SKM-1 (cell line): ENCODE measurements around the gene CDH18.

Experiments used
- DNase-seq: peaks from one replicate; lab custom pipeline; 2025; ENCODE audit not compliant: unreplicated experiment; lab: John Stamatoyannopoulos, UW

Gene CDH18

GRCh38 chr5:19930451-19930850 lies 57.5 kb downstream of the CDH18 start:
- DNase-seq: no peak

DNA sequence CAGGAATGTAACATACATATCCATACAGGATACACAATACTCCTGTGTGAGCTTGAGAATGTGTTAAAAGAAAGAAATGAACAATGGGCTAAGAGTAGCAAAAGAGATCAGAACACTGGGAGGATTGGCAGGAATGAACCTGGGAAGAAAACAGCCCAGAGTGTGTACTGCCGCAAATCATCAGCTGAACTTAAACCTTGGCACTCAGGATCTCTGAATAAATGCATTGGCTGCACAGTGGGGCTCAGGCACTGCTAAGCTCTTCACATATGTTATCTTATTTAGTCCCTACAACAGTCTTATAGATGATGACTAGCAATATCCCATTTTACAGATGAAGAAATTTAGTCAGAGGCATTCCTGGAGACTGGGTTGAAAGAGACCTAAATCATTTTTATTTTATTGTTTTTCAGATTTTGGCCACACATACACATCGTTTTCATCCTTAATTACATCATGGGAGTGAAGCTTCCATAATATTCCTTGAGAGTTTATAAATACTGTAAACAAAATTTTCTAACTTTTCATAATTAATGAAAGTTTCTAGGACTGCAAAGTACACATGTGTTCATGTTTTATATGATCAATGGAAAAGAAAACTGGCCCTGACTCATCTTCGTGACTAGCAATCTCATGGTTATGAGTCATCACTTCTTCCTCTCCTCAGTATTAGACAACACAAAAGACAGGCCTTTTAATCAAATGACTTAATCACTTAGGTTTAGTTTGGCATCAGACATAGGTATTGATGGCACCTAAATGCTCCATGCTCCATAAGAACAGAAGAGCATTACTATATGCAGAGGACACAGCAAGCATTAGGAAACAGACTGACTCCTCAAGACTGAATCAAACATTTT lies 59.2 kb downstream of the CDH18 start:
- DNase-seq: no peak

DNA sequence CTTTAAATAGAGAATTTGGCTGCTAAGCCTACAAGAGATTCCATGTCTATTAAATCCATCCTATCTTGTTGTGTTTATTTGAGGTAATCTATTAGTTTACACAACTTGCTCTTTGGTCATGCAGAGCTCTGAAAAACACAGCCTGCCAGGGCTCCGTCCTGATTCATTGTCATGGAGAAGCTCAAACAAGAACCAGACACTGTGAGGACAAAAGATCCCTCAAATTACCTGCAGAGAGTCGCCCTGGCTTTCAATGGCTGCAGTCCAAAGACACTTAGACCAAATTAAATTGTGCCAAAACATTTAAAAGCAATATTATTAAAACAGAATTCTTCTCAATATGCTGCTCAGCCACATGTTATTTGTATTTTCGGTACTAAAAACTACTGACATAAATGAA lies 60.1 kb downstream of the CDH18 start:
- DNase-seq: no peak

- no peak for DNase-seq
Observed at GRCh38 chr5:19927170-19927569, 60.8 kb downstream of the CDH18 start.

DNA sequence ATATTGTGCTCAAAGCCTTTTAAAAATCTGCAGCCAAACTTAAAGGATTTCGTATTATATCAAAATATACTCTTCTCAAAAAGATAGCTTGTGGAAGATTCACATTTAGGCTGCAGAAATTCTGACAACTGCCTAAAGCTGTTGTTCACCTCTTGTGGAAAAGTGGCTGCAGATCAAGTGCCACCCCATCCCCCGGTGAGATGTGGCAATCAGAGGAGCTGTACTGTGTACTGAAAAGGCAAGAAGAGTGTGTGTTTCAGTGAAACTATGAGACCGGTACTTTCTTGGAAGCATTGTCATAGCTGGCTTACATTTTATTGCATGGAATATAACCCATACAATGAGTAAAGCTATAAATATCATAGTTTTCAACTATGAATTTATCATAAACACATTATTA lies 64.3 kb downstream of the CDH18 start:
- no peak for DNase-seq

- DNase-seq: no peak
Observed at GRCh38 chr5:19920761-19921160, 67.2 kb downstream of the CDH18 start.

GRCh38 chr5:19918780-19919179 lies 69.2 kb downstream of the CDH18 start:
- DNase-seq: no peak

DNA sequence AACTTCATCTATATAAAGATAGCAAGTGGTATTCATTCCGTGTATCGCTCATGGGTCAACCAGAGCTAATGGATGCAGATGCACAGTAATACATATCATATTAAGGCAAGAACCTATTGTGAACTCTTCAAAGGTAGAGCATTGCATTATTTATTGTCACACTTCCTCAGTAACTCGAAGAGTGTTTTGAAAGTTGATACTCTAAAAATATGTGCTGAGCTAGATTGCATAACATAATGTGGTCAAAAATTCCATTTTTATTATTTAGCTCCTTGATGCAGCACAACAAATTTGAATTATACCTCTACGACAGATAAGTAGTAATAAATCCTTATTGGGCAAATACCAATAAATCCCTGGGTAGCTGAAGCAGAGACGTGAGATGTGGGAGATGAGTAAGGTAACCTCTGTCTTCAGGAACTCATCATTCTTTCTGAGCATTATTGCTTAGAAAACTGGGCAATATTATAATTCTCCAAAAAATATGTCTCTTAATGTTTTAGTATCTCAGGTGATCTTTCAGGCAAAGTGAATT lies 70.3 kb downstream of the CDH18 start:
- no peak for DNase-seq

GRCh38 chr5:19910136-19910535 lies 77.9 kb downstream of the CDH18 start:
- DNase-seq: no peak

DNA sequence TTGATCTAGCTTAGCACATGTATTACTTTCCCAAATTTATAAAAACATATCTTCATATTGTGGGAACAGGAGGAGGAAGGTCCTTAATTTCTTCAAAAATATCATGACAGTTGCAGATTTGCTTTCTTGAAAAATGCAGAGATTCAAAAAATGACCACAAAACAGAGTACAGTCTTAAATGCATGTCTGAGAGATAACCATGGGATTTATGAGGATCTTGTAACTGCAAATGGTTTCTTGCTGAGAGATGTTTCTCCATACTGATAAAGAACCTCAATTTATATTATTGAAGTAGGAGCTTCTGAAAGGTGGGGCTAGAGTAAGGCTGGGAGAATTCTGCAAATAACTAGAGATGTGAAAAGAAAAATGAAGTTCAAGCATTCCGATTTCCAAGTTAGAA lies 83.2 kb downstream of the CDH18 start:
- no peak for DNase-seq

- no peak for DNase-seq
Observed at GRCh38 chr5:19903611-19904010, 84.4 kb downstream of the CDH18 start.

GRCh38 chr5:19902316-19902934 lies 85.6 kb downstream of the CDH18 start:
- no peak for DNase-seq

DNA sequence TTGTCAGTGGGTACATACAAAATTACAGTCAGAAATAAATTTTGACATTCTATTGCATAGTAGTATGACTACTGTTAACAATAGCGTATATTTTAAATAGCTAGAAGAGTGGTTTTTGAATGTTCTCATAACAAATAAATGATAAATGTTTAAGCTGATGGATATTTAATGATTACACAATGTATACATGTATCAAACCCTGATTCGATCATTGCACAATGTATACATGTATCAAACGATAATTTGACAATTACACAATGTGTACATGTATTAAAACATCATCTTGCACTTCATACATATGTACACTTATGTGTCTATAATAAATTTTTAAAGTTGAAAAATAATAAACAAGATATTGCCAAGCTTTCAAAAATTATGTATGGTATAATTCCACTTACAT lies 87.7 kb downstream of the CDH18 start:
- no peak for DNase-seq

DNA sequence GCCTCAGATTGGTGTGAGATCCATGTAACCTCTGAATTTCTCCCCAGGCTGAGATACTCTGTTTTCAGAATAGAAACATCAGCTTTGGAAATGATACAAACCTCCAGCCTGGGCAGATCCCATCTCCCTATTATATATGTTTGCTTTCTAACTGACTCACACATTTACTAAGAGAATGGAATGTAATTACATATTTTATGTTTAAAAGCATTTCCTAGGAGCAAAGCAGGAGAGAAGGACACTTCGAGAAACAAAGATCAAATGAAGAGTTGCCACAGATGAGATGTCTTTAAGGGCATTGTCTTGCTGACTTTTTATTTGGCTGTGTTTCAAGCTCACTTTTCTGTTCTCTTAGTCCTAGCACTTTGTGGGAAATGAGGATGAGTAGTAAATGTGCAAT lies 96.3 kb downstream of the CDH18 start:
- DNase-seq: no peak

- no peak for DNase-seq
Observed at GRCh38 chr5:19886123-19886917, 101.7 kb downstream of the CDH18 start.

DNA sequence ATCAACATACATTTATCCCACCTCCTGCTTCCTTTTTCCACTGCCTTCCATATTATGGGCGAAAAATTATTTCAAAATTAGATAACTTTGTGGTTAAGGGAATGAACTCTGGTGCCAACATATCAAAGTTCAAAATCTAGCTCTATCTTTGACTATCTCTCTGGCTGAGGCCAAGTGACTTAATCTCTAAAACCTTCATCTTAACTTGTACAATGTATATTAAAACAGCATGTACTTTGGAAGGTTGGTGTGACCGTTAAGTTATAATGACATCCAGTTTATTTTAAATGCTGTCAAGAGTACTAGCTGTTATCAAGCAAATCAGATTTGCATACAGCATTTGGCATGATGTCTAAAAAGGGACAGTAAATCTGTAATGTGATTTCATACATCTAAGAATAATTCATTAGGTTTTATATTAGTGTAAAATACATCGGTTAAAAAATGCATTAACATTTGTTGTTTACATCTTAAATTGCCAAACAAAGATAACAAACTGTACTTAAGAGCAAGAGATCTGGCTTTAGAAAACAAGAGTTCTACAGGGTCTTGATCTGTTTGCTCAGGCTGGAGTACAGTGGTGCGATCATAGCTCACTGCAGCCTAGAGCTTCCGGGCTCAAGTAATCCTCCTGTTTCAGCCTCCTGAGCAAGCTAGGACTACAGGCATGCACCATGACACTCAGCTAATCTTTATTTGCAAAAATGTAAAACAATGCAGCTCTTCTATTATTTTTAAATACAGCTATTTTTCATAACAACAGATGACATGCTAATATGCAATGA lies 102.8 kb downstream of the CDH18 start:
- DNase-seq: no peak

DNA sequence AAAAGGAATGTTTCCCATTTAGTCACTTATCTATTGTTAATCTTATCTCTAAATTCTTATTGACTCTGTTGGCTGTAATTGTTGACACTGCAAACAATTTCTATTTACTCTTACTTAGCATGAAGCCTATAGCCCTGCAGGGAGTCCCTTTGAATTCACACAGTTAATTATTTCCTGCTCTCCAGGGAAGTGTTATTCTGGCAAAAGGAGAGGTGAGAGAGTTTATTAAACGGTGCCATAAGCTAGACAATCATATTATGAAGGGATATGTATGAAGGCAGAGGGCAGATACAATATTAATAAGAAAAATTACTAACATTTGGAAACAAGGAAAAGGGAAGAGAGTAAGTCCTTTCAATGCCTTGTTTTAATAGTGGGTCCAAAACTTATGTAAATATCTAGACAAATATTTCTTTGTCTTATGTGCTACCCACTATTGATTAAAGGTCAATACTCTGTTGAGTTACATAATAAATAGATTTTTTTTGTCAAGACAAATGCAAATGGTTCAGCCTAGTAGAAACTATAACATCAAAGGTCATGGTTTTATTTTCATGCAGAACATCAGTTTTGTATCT lies 107.1 kb downstream of the CDH18 start:
- no peak for DNase-seq

- DNase-seq: no peak
Observed at GRCh38 chr5:19880458-19880857, 107.5 kb downstream of the CDH18 start.

GRCh38 chr5:19874811-19875210 lies 113.2 kb downstream of the CDH18 start:
- DNase-seq: no peak

DNA sequence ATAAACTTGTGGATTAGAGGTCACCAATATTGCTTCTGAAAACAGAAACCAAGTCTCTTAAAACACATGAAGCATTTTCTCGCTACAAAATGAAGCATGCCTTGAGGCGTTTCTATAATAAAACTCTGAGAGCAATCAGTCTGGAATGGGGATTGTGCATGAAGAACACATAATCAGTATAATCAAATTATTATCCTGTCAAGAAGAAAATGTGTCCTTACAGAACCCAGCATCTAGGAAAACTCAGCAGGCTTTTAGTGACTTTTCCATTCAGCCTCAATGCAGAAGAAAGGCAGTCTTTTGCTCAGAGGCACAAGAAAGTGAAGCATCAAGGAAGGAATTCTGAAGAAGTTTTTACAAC lies 121.9 kb downstream of the CDH18 start:
- DNase-seq: no peak
